ENCODE data around the gene PLCL2. TPM values are rescaled to one million over a fixed set of nuclear protein-coding genes. Genes with fewer than 3 reads are reported as not detected.

The PLCL2 gene
- total and polyA plus RNA-seq, 2 experiments from 2014 or later: 1.6 to 9.7 TPM

DNA sequence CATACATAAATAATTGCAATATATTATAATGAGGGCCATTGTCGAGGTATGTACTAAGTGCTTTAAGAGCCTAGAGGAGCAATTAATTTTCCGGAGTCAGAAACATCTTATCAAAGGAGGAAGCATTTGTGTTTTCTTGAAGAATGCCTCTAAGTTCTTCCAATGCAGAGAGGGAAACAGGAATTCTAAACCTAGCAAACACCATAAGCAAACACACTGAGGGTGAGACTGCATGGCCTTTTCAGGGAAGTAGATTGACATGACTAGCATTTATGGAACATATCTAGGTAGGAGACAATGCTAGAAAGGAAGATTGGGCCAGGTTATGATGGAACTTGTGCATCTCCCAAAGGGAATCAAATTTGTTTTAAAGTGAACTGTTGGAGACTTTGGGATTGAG, 7.2 kb upstream of the PLCL2 start:
- Histone ChIP-seq H3K4me2 (no peak overlapping the region), H3K27me3 (ENCODE audit: insufficient read depth) (peaks cover 47% of the 10 kb centered on the region), H3K4me3 (no peak overlapping the region), H3K79me2 (replicated peaks; ENCODE audit: insufficient read depth) (no peaks in the 10 kb centered on the region), H3F3A (replicated peaks; ENCODE audit: low read depth) (no peaks in the 10 kb centered on the region), H2AFZ (no peak overlapping the region), H3K27ac (ENCODE audit: low read depth) (no peak overlapping the region), H3K9me2 (ENCODE audit: insufficient read depth) (no peaks in the 10 kb centered on the region), H3K36me3 (ENCODE audit: insufficient read depth) (no peaks in the 10 kb centered on the region), H3K4me1 (ENCODE audit: insufficient read depth) (peaks cover under 1% of the 10 kb centered on the region; the same call in 1 of the 2 replicates), H4K20me1 (replicated peaks; ENCODE audit: insufficient read depth) (no peaks in the 10 kb centered on the region)
- Mint-ChIP-seq H3K27me3 (ENCODE audit: insufficient read depth, low read depth, poor library complexity) (peaks cover 4% of the 10 kb centered on the region), H3K4me3 (no peak overlapping the region), H3K4me1 (peaks cover 2% of the 10 kb centered on the region), H3K36me3 (ENCODE audit: low read depth) (no peaks in the 10 kb centered on the region), H3K9me3 (no peaks in the 10 kb centered on the region), H3K27ac (no peak overlapping the region)
- no peak for DNase-seq (ENCODE audit: low spot score)
- TF ChIP-seq NANOG (IDR thresholded peaks at IDR 0.05; ENCODE audit: borderline replicate concordance) (no peak), CREB1 (CRISPR knock-in tag; IDR thresholded peaks at IDR 0.05; ENCODE audit: low read depth) (no peak), ZNF114 (CRISPR knock-in tag; IDR thresholded peaks at IDR 0.05) (no peak), EZH2phosphoT487 (IDR thresholded peaks at IDR 0.05; ENCODE audit: unreplicated experiment) (no peak), ZNF331 (CRISPR knock-in tag; IDR thresholded peaks at IDR 0.05; ENCODE audit: low read depth) (no peak), STAT1 (IDR thresholded peaks at IDR 0.05; ENCODE audit: unreplicated experiment) (no peak), JUNB (IDR thresholded peaks at IDR 0.05; ENCODE audit: unreplicated experiment) (no peak), POLR2AphosphoS5 (IDR thresholded peaks at IDR 0.05; ENCODE audit: low read depth) (no peak), EZH2 (IDR thresholded peaks at IDR 0.05; ENCODE audit: low read depth, unreplicated experiment) (no peak)
- TF ChIP-seq, protein P1, sequence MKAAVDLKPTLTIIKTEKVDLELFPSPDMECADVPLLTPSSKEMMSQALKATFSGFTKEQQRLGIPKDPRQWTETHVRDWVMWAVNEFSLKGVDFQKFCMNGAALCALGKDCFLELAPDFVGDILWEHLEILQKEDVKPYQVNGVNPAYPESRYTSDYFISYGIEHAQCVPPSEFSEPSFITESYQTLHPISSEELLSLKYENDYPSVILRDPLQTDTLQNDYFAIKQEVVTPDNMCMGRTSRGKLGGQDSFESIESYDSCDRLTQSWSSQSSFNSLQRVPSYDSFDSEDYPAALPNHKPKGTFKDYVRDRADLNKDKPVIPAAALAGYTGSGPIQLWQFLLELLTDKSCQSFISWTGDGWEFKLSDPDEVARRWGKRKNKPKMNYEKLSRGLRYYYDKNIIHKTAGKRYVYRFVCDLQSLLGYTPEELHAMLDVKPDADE (IDR thresholded peaks at IDR 0.05): no peak
- TF ChIP-seq, protein P2, sequence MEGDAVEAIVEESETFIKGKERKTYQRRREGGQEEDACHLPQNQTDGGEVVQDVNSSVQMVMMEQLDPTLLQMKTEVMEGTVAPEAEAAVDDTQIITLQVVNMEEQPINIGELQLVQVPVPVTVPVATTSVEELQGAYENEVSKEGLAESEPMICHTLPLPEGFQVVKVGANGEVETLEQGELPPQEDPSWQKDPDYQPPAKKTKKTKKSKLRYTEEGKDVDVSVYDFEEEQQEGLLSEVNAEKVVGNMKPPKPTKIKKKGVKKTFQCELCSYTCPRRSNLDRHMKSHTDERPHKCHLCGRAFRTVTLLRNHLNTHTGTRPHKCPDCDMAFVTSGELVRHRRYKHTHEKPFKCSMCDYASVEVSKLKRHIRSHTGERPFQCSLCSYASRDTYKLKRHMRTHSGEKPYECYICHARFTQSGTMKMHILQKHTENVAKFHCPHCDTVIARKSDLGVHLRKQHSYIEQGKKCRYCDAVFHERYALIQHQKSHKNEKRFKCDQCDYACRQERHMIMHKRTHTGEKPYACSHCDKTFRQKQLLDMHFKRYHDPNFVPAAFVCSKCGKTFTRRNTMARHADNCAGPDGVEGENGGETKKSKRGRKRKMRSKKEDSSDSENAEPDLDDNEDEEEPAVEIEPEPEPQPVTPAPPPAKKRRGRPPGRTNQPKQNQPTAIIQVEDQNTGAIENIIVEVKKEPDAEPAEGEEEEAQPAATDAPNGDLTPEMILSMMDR (conservative IDR thresholded peaks at IDR 0.05; ENCODE audit: low read depth in 2 of 2): no peak
- TF ChIP-seq, protein P3, sequence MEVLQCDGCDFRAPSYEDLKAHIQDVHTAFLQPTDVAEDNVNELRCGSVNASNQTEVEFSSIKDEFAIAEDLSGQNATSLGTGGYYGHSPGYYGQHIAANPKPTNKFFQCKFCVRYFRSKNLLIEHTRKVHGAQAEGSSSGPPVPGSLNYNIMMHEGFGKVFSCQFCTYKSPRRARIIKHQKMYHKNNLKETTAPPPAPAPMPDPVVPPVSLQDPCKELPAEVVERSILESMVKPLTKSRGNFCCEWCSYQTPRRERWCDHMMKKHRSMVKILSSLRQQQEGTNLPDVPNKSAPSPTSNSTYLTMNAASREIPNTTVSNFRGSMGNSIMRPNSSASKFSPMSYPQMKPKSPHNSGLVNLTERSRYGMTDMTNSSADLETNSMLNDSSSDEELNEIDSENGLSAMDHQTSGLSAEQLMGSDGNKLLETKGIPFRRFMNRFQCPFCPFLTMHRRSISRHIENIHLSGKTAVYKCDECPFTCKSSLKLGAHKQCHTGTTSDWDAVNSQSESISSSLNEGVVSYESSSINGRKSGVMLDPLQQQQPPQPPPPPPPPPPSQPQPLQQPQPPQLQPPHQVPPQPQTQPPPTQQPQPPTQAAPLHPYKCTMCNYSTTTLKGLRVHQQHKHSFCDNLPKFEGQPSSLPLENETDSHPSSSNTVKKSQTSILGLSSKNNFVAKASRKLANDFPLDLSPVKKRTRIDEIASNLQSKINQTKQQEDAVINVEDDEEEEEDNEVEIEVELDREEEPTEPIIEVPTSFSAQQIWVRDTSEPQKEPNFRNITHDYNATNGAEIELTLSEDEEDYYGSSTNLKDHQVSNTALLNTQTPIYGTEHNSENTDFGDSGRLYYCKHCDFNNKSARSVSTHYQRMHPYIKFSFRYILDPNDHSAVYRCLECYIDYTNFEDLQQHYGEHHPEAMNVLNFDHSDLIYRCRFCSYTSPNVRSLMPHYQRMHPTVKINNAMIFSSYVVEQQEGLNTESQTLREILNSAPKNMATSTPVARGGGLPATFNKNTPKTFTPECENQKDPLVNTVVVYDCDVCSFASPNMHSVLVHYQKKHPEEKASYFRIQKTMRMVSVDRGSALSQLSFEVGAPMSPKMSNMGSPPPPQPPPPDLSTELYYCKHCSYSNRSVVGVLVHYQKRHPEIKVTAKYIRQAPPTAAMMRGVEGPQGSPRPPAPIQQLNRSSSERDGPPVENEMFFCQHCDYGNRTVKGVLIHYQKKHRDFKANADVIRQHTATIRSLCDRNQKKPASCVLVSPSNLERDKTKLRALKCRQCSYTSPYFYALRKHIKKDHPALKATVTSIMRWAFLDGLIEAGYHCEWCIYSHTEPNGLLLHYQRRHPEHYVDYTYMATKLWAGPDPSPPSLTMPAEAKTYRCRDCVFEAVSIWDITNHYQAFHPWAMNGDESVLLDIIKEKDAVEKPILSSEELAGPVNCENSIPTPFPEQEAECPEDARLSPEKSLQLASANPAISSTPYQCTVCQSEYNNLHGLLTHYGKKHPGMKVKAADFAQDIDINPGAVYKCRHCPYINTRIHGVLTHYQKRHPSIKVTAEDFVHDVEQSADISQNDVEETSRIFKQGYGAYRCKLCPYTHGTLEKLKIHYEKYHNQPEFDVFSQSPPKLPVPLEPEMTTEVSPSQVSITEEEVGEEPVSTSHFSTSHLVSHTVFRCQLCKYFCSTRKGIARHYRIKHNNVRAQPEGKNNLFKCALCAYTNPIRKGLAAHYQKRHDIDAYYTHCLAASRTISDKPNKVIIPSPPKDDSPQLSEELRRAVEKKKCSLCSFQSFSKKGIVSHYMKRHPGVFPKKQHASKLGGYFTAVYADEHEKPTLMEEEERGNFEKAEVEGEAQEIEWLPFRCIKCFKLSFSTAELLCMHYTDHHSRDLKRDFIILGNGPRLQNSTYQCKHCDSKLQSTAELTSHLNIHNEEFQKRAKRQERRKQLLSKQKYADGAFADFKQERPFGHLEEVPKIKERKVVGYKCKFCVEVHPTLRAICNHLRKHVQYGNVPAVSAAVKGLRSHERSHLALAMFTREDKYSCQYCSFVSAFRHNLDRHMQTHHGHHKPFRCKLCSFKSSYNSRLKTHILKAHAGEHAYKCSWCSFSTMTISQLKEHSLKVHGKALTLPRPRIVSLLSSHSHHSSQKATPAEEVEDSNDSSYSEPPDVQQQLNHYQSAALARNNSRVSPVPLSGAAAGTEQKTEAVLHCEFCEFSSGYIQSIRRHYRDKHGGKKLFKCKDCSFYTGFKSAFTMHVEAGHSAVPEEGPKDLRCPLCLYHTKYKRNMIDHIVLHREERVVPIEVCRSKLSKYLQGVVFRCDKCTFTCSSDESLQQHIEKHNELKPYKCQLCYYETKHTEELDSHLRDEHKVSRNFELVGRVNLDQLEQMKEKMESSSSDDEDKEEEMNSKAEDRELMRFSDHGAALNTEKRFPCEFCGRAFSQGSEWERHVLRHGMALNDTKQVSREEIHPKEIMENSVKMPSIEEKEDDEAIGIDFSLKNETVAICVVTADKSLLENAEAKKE (CRISPR knock-in tag; IDR thresholded peaks at IDR 0.05): no peak
- TF ChIP-seq, protein P4, sequence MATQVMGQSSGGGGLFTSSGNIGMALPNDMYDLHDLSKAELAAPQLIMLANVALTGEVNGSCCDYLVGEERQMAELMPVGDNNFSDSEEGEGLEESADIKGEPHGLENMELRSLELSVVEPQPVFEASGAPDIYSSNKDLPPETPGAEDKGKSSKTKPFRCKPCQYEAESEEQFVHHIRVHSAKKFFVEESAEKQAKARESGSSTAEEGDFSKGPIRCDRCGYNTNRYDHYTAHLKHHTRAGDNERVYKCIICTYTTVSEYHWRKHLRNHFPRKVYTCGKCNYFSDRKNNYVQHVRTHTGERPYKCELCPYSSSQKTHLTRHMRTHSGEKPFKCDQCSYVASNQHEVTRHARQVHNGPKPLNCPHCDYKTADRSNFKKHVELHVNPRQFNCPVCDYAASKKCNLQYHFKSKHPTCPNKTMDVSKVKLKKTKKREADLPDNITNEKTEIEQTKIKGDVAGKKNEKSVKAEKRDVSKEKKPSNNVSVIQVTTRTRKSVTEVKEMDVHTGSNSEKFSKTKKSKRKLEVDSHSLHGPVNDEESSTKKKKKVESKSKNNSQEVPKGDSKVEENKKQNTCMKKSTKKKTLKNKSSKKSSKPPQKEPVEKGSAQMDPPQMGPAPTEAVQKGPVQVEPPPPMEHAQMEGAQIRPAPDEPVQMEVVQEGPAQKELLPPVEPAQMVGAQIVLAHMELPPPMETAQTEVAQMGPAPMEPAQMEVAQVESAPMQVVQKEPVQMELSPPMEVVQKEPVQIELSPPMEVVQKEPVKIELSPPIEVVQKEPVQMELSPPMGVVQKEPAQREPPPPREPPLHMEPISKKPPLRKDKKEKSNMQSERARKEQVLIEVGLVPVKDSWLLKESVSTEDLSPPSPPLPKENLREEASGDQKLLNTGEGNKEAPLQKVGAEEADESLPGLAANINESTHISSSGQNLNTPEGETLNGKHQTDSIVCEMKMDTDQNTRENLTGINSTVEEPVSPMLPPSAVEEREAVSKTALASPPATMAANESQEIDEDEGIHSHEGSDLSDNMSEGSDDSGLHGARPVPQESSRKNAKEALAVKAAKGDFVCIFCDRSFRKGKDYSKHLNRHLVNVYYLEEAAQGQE (IDR thresholded peaks at IDR 0.05; ENCODE audit: unreplicated experiment): no peak
- ATAC-seq: no peak

Measured in GM23338 (cell line).